SK-N-SH treated with all-trans-retinoic acid at 6 μM for 48 hours (cell line): ENCODE results near the gene SORL1.
"Not testable (repeated sequence)": the region's sequence is repeated elsewhere in the genome, so short reads cannot be mapped to it uniquely, and the experiment has no call there.

Experiments used
- ATAC-seq: fragments of 200-7000 bp; cut with Tn5 transposase; 3 replicates; pipeline ENCODE4 v1.9.1; 2020; ENCODE audit warnings: mild to moderate bottlenecking, moderate library complexity
- ARNTL ChIP-seq: fragments of 450-650 bp; formaldehyde crosslinking; IDR thresholded peaks from 2 replicates; pipeline ENCODE4 v1.5.0; 2020; ENCODE audit warnings: low read depth, mild to moderate bottlenecking, moderate library complexity, borderline replicate concordance
- CSRNP3 ChIP-seq: fragments of 250-450 bp; sonication (Bioruptor Pico); IDR thresholded peaks from 2 replicates; pipeline ENCODE4 v1.5.1; 2021; ENCODE audit warnings: mild to moderate bottlenecking, moderate library complexity
- ESRRG ChIP-seq: fragments of 250-450 bp; sonication (Bioruptor Pico); IDR thresholded peaks from 2 replicates; pipeline ENCODE4 v1.6.1; 2021; ENCODE audit warnings: mild to moderate bottlenecking
- GLIS3 ChIP-seq: fragments of 250-450 bp; sonication (Bioruptor Pico); IDR thresholded peaks from 2 replicates; pipeline ENCODE4 v1.5.0; 2020; ENCODE audit warnings: mild to moderate bottlenecking, moderate library complexity
- ISL1 ChIP-seq: fragments of 250-450 bp; sonication (Bioruptor Pico); IDR thresholded peaks from 2 replicates; pipeline ENCODE4 v2.1.2; 2022; ENCODE audit warnings: mild to moderate bottlenecking, moderate library complexity
- OSR1 ChIP-seq: fragments of 250-450 bp; sonication (Bioruptor Pico); IDR thresholded peaks from 2 replicates; pipeline ENCODE4 v1.8.0; 2022; ENCODE audit warnings: moderate library complexity, mild to moderate bottlenecking, inconsistent platforms
- PATZ1 ChIP-seq: fragments of 250-450 bp; sonication (Bioruptor Pico); IDR thresholded peaks from 2 replicates; pipeline ENCODE4 v1.8.0; 2020; ENCODE audit warnings: mild to moderate bottlenecking, moderate library complexity, borderline replicate concordance
- POU6F1 ChIP-seq: fragments of 250-450 bp; sonication (Bioruptor Pico); IDR thresholded peaks from 2 replicates; pipeline ENCODE4 v1.8.0; 2021; ENCODE audit warnings: low read depth, mild to moderate bottlenecking, moderate library complexity, borderline replicate concordance
- PPARA ChIP-seq: fragments of 250-450 bp; sonication (Bioruptor Pico); IDR thresholded peaks from 2 replicates; pipeline ENCODE4 v1.5.0; 2020; ENCODE audit warnings: mild to moderate bottlenecking, borderline replicate concordance
- RARB ChIP-seq: fragments of 250-450 bp; sonication (Bioruptor Pico); IDR thresholded peaks from 2 replicates; pipeline ENCODE4 v1.8.0; 2021; ENCODE audit warnings: mild to moderate bottlenecking, moderate library complexity
- SNAI2 ChIP-seq: fragments of 250-450 bp; sonication (Bioruptor Pico); IDR thresholded peaks from 2 replicates; pipeline ENCODE4 v1.5.0; 2020; ENCODE audit warnings: mild to moderate bottlenecking, moderate library complexity
- TCF4 ChIP-seq: fragments of 250-450 bp; sonication (Bioruptor Pico); IDR thresholded peaks from 2 replicates; pipeline ENCODE4 v1.8.0; 2021; ENCODE audit warnings: mild to moderate bottlenecking, moderate library complexity, borderline replicate concordance
- TOX ChIP-seq: fragments of 250-450 bp; sonication (Bioruptor Pico); IDR thresholded peaks from 2 replicates; pipeline ENCODE4 v1.8.0; 2021; ENCODE audit warnings: mild to moderate bottlenecking, moderate library complexity, borderline replicate concordance
- TSHZ2 ChIP-seq: fragments of 250-450 bp; sonication (Bioruptor Pico); IDR thresholded peaks from 2 replicates; pipeline ENCODE4 v1.5.0; 2020; ENCODE audit warnings: mild to moderate bottlenecking, moderate library complexity
- ZC3H10 ChIP-seq: fragments of 250-450 bp; sonication (Bioruptor Pico); IDR thresholded peaks from 2 replicates; pipeline ENCODE4 v1.5.1; 2021; ENCODE audit warnings: mild to moderate bottlenecking, moderate library complexity
- ZFP3 ChIP-seq: fragments of 250-450 bp; sonication (Bioruptor Pico); IDR thresholded peaks from 2 replicates; pipeline ENCODE4 v1.5.0; 2020; ENCODE audit warnings: mild to moderate bottlenecking, moderate library complexity
- ZFP30 ChIP-seq: fragments of 450-650 bp; formaldehyde crosslinking; IDR thresholded peaks from 2 replicates; pipeline ENCODE4 v1.5.0; 2022; ENCODE audit warnings: mild to moderate bottlenecking, moderate library complexity
- ZNF565 ChIP-seq: fragments of 450-650 bp; formaldehyde crosslinking; conservative IDR thresholded peaks from 2 replicates; pipeline ENCODE4 v1.5.0; 2020; ENCODE audit warnings: low read depth, mild to moderate bottlenecking, moderate library complexity
- ZNF70 ChIP-seq: fragments of 450-650 bp; formaldehyde crosslinking; IDR thresholded peaks from 2 replicates; pipeline ENCODE4 v1.5.0; 2020; ENCODE audit warnings: mild to moderate bottlenecking, moderate library complexity
- ZNF8 ChIP-seq: fragments of 450-650 bp; formaldehyde crosslinking; IDR thresholded peaks from 2 replicates; pipeline ENCODE4 v1.5.0; 2020; ENCODE audit warnings: mild to moderate bottlenecking, moderate library complexity

The SORL1 gene

GRCh38 chr11:121479698-121480238, 27.7 kb downstream of the SORL1 start:
- no peak for ATAC-seq
- no peak for TF ChIP-seq PATZ1 (CRISPR knock-in tag)
- no peak for TF ChIP-seq ZFP30
- no peak for TF ChIP-seq PPARA (CRISPR knock-in tag)
- TF ChIP-seq OSR1 (CRISPR knock-in tag), result no peak
- TF ChIP-seq SNAI2 (CRISPR knock-in tag), result no peak
- no peak for TF ChIP-seq ESRRG (CRISPR knock-in tag)
- no peak for TF ChIP-seq ZC3H10 (CRISPR knock-in tag)
- TF ChIP-seq ZNF565 (CRISPR knock-in tag), result no peak
- no peak for TF ChIP-seq TCF4 (CRISPR knock-in tag)
- no peak for TF ChIP-seq ARNTL (CRISPR knock-in tag)
- no peak for TF ChIP-seq POU6F1 (CRISPR knock-in tag)
- no peak for TF ChIP-seq ZFP3 (CRISPR knock-in tag)
- no peak for TF ChIP-seq GLIS3
- TF ChIP-seq ZNF8, result no peak
- no peak for TF ChIP-seq ISL1 (CRISPR knock-in tag)
- no peak for TF ChIP-seq TOX (CRISPR knock-in tag)
- no peak for TF ChIP-seq RARB (CRISPR knock-in tag)
- no peak for TF ChIP-seq ZNF70 (CRISPR knock-in tag)
- TF ChIP-seq CSRNP3 (CRISPR knock-in tag), result no peak
- no peak for TF ChIP-seq TSHZ2 (CRISPR knock-in tag)

- not testable (repeated sequence) for ATAC-seq
These were observed 29.5 kb downstream of the SORL1 start for GRCh38 chr11:121481484-121482230.

GRCh38 chr11:121482231-121483129, 30.4 kb downstream of the SORL1 start:
- peak; percentile 30; the same call in 2 of the 3 replicates for ATAC-seq
- TF ChIP-seq RARB (CRISPR knock-in tag) (no peak), CSRNP3 (CRISPR knock-in tag) (no peak), ZNF8 (no peak), ISL1 (CRISPR knock-in tag) (no peak), ARNTL (CRISPR knock-in tag) (no peak)
